GM12878 (cell line): Measurements from ENCODE around the gene F3. TPM values are rescaled to one million over a fixed set of nuclear protein-coding genes. Genes with fewer than 3 reads are reported as not detected.

ENCODE experiments used
- ATAC-seq: fragments of 200-7000 bp; cut with Tn5 transposase; 3 replicates; pipeline ENCODE4 v1.9.1; 2020; ENCODE audit warnings: mild to moderate bottlenecking, moderate library complexity
- BruUV-seq: library from RNA; stranded (reverse); fragments of 400-500 nt; replicated peaks from 2 replicates; lab custom pipeline; 2021; lab: Mats Ljungman, UMichigan
- CTCF ChIA-PET: fragments of 300-600 bp; sonication (Branson Sonifier 250); formaldehyde crosslinking; extraction: SDS; loops from one replicate; lab custom pipeline; 2021; ENCODE audit warnings: inconsistent platforms; lab: Yijun Ruan, JAX
- POLR2A ChIA-PET: fragments of 350-600 bp; formaldehyde crosslinking; extraction: SDS; loops from one replicate; lab custom pipeline; 2021; ENCODE audit warnings: inconsistent platforms; lab: Charles Lee
- RAD21 ChIA-PET: fragments of 300-600 bp; sonication (Branson Sonifier 250); formaldehyde crosslinking; loops from one replicate; lab custom pipeline; 2023; ENCODE audit warnings: antibody characterized with exemption; ENCODE audit not compliant: unreplicated experiment; lab: Charles Lee
- SMC1A ChIA-PET: fragments of 300-600 bp; sonication (Branson Sonifier 250); formaldehyde crosslinking; loops from one replicate; lab custom pipeline; 2023; ENCODE audit not compliant: unreplicated experiment, uncharacterized antibody; lab: Charles Lee
- DNase-seq: peaks from one replicate; pipeline ENCODE4 v3.0.0-alpha.2; 2011; ENCODE audit warnings: low read depth, low spot score
- FAIRE-seq: peaks from 3 replicates; lab custom pipeline; 2011; peaks lifted over from hg19 to GRCh38; lab: Jason Lieb, UNC
- H2AFZ ChIP-seq: 2 replicates; pipeline ENCODE4 v1.6.0; 2011; ENCODE audit warnings: low read depth, low read length, control low read depth; ENCODE audit not compliant: control insufficient read depth
- H3K27ac ChIP-seq: 2 replicates; pipeline ENCODE4 v1.5.1; 2011; ENCODE audit warnings: control low read depth; ENCODE audit not compliant: control insufficient read depth, insufficient read depth
- H3K27me3 ChIP-seq, 2 experiments: replicated peaks in 1 of 2; 2 replicates each; pipeline versions ENCODE4 v1.6.0 to v1.6.1; 2011; ENCODE audit warnings: low read length in 1 of 2; ENCODE audit not compliant: control insufficient read depth in 2 of 2, insufficient read depth in 2 of 2
- H3K36me3 ChIP-seq, 2 experiments: 2 replicates each; pipeline ENCODE4 v1.5.1; 2011; ENCODE audit warnings: low read length in 1 of 2; ENCODE audit not compliant: control insufficient read depth in 2 of 2, insufficient read depth in 2 of 2
- H3K4me1 ChIP-seq: 2 replicates; pipeline ENCODE4 v1.6.1; 2011; ENCODE audit warnings: mild to moderate bottlenecking, low read length, moderate library complexity, mixed read lengths; ENCODE audit not compliant: control insufficient read depth, insufficient read depth
- H3K4me2 ChIP-seq: 2 replicates; pipeline ENCODE4 v1.6.0; 2011; ENCODE audit warnings: control low read depth; ENCODE audit not compliant: control insufficient read depth, insufficient read depth
- H3K4me3 ChIP-seq: fragments of 200-600 bp; sonication (generic); 2 replicates; pipeline ENCODE4 v1.5.1; 2016
- H3K79me2 ChIP-seq: 2 replicates; pipeline ENCODE4 v1.6.0; 2011; ENCODE audit warnings: low read length; ENCODE audit not compliant: control insufficient read depth, insufficient read depth
- H3K9ac ChIP-seq: 2 replicates; pipeline ENCODE4 v1.8.0; 2011; ENCODE audit warnings: low read length, control low read depth, mixed read lengths; ENCODE audit not compliant: control insufficient read depth, insufficient read depth
- H3K9me3 ChIP-seq: replicated peaks from 3 replicates; pipeline ENCODE4 v1.5.1; 2011; ENCODE audit warnings: mild to moderate bottlenecking, low read length; ENCODE audit not compliant: control insufficient read depth, insufficient read depth
- H4K20me1 ChIP-seq: 2 replicates; pipeline ENCODE4 v1.6.0; 2011; ENCODE audit not compliant: control insufficient read depth, insufficient read depth
- ATF7 ChIP-seq: fragments of 450-650 bp; IDR thresholded peaks from 2 replicates; pipeline ENCODE4 v1.6.1; 2016; ENCODE audit warnings: low read depth, mild to moderate bottlenecking
- CBFB ChIP-seq: IDR thresholded peaks from 2 replicates; pipeline ENCODE4 v1.6.1; 2016; ENCODE audit warnings: antibody characterized with exemption, low read depth
- ESRRA ChIP-seq: IDR thresholded peaks from 2 replicates; pipeline ENCODE4 v1.6.1; 2012; ENCODE audit warnings: mild to moderate bottlenecking, low read length, improper control_type of control experiment
- HDAC6 ChIP-seq: fragments of 200-600 bp; sonication (generic); IDR thresholded peaks from one replicate; pipeline ENCODE4 v1.8.0; 2017; ENCODE audit warnings: antibody characterized with exemption; ENCODE audit not compliant: unreplicated experiment
- IRF3 ChIP-seq: fragments of 450-650 bp; IDR thresholded peaks from 2 replicates; pipeline ENCODE4 v1.6.1; 2014; ENCODE audit warnings: mild to moderate bottlenecking
- MEF2B ChIP-seq: fragments of 450-650 bp; IDR thresholded peaks from 2 replicates; pipeline ENCODE4 v1.6.1; 2018; ENCODE audit warnings: mild to moderate bottlenecking, moderate library complexity; ENCODE audit not compliant: partially characterized antibody, poor library complexity, severe bottlenecking
- MTA3 ChIP-seq: IDR thresholded peaks from 2 replicates; pipeline ENCODE4 v1.6.1; 2012; ENCODE audit warnings: low read length, inconsistent platforms, borderline replicate concordance
- NBN ChIP-seq: fragments of 450-650 bp; IDR thresholded peaks from 2 replicates; pipeline ENCODE4 v1.6.1; 2016
- NFXL1 ChIP-seq: fragments of 450-650 bp; IDR thresholded peaks from 2 replicates; pipeline ENCODE4 v1.6.1; 2017; ENCODE audit warnings: antibody characterized with exemption, mild to moderate bottlenecking, borderline replicate concordance
- RAD21 ChIP-seq: IDR thresholded peaks from 2 replicates; pipeline ENCODE4 v1.6.1; 2011; ENCODE audit warnings: mild to moderate bottlenecking, low read depth, low read length, moderate library complexity; ENCODE audit not compliant: insufficient read depth
- RAD51 ChIP-seq: fragments of 450-650 bp; IDR thresholded peaks from 2 replicates; pipeline ENCODE4 v1.6.1; 2016; ENCODE audit warnings: moderate library complexity, mild to moderate bottlenecking, inconsistent platforms
- TAF1 ChIP-seq: IDR thresholded peaks from 2 replicates; pipeline ENCODE4 v1.6.1; 2011; ENCODE audit warnings: mild to moderate bottlenecking, low read depth, low read length, borderline replicate concordance
- TCF12 ChIP-seq: IDR thresholded peaks from 2 replicates; pipeline ENCODE4 v1.6.1; 2011; ENCODE audit warnings: low read depth, mild to moderate bottlenecking, low read length
- ZBTB4 ChIP-seq: fragments of 450-650 bp; formaldehyde crosslinking; IDR thresholded peaks from 2 replicates; pipeline ENCODE4 v1.4.0; 2022; ENCODE audit warnings: mild to moderate bottlenecking, moderate library complexity
- ZBTB40 ChIP-seq: fragments of 450-650 bp; IDR thresholded peaks from 2 replicates; pipeline ENCODE4 v1.6.1; 2016; ENCODE audit warnings: mild to moderate bottlenecking, moderate library complexity, borderline replicate concordance
- ZZZ3 ChIP-seq: IDR thresholded peaks from 2 replicates; pipeline ENCODE4 v1.6.1; 2011; ENCODE audit warnings: low read depth; ENCODE audit not compliant: control insufficient read depth, insufficient read length
- WGBS: methylation state at CpG from one replicate; pipeline ENCODE4 v1.1.6; 2016; ENCODE audit warnings: low lambda C conversion rate; ENCODE audit not compliant: insufficient replicate concordance, insufficient coverage; ENCODE audit errors: missing lambda C conversion rate; 5-methylcytosine and 5-hydroxymethylcytosine counted together
- in situ Hi-C: fragments of 300-500 bp; cut with MboI; formaldehyde crosslinking; loops from 9 replicates; pipeline ENCODE4 v1.14.3; 2018; ENCODE audit warnings: mixed read lengths
- intact Hi-C: fragments of 100-400 bp; cut with micrococcal nuclease; formaldehyde crosslinking; loops from one replicate; pipeline ENCODE4 v1.14.2; 2022; ENCODE audit not compliant: unreplicated experiment
- polyA plus RNA-seq, 11 experiments: library from polyadenylated mRNA; depleted of rRNA in 4 of 11; unstranded in 6 of 11; stranded (reverse) in 5 of 11; fragments of >200 nt; fragmentation: Nextera tagmentation in 4 of 11; fragmentation: Illumina TruSeq in 1 of 11; extraction: Ambion mirVana in 4 of 11; extraction: Trizol in 1 of 11; gene quantifications; 1 replicate in 1 of 11; 2 replicates in 10 of 11; pipeline versions ENCODE4 v1.2.1 to v1.2.3, GENCODE V29; 2011 to 2016; ENCODE audit warnings: inconsistent platforms in 2 of 11, missing spikeins in 2 of 11, low read depth in 1 of 11
- total RNA-seq, 4 experiments: library from RNA; depleted of rRNA in 3 of 4; stranded (reverse); fragments of >200 nt in 3 of 4; fragmentation: Illumina TruSeq in 1 of 4; extraction: Trizol in 1 of 4; gene quantifications; 2 replicates each; pipeline versions ENCODE4 v1.2.1 to v1.2.3, GENCODE V29; 2013 to 2021

F3 gene
- total and polyA plus RNA-seq, 10 of the 15 experiments (the other 5 are each of a cell fraction or from before 2014, with no cell fraction given) = 0.18 to 0.33 TPM; not detected in 8

GRCh38 chr1:94550800-94551241 is 9.3 kb upstream of the F3 start:
- ChIA-PET RAD21 (no interaction called here), CTCF (interaction anchor here (1.0 to 1.1 kb wide), 2 partner anchors 9 to 206 kb away, joined by 3 to 4 read pairs; partner anchors contain the start of gene F3), SMC1A (interaction anchor here (1.0 to 1.4 kb wide), 2 partner anchors 8 to 14 kb away, joined by 3 to 4 read pairs; no protein-coding TSS in a partner anchor), POLR2A (interaction anchor here (1.9 kb wide), 1 partner anchor 9 kb away, joined by 10 read pairs; the partner anchor contains the start of gene F3)
- FAIRE-seq (no peak), ATAC-seq (no peak), DNase-seq (no peak)
- H3K27me3 ChIP-seq = peaks cover 0 to 3% of the 10 kb centered on the region in 2 experiments; a peak in 3 of 4 replicates
- intact Hi-C loops = no loop called here
- no peak overlapping the region for H3K4me3 ChIP-seq
- no peaks in the 10 kb centered on the region for H3K4me1 ChIP-seq
- H3K27ac ChIP-seq = no peak overlapping the region
- in situ Hi-C loops = no loop called here
- no peaks in the 10 kb centered on the region for H3K9me3 ChIP-seq
- no peaks in the 10 kb centered on the region for H3K36me3 ChIP-seq
- no TSS peak for BruUV-seq
- H3K4me2 ChIP-seq = no peak overlapping the region
- peaks cover 2% of the 10 kb centered on the region; the same call in 1 of the 2 replicates for H4K20me1 ChIP-seq
- H3K79me2 ChIP-seq = no peaks in the 10 kb centered on the region
- no peak overlapping the region for H2AFZ ChIP-seq
- no peak overlapping the region for H3K9ac ChIP-seq
- WGBS = 29% methylated on average over 5 of the region's 5 CpGs
- TF ChIP-seq CBFB = no peak
- TF ChIP-seq RAD21 = no peak
- TF ChIP-seq ATF7 = no peak
- TF ChIP-seq NBN = no peak
- no peak for TF ChIP-seq HDAC6
- TF ChIP-seq MTA3 = no peak
- no peak for TF ChIP-seq MEF2B
- no peak for TF ChIP-seq ZBTB4 (CRISPR knock-in tag)
- TF ChIP-seq TAF1 = no peak
- no peak for TF ChIP-seq ESRRA
- no peak for TF ChIP-seq IRF3
- TF ChIP-seq ZBTB40 = no peak
- no peak for TF ChIP-seq TCF12
- no peak for TF ChIP-seq RAD51
- TF ChIP-seq ZZZ3 = no peak
- TF ChIP-seq NFXL1 = no peak
